Measurements from ENCODE around the gene SHISA6. TPM values are rescaled to one million over a fixed set of nuclear protein-coding genes. Genes with fewer than 3 reads are reported as not detected.

The SHISA6 gene
- total RNA-seq, 1 experiment from 2014 or later, result 40.0 TPM

DNA sequence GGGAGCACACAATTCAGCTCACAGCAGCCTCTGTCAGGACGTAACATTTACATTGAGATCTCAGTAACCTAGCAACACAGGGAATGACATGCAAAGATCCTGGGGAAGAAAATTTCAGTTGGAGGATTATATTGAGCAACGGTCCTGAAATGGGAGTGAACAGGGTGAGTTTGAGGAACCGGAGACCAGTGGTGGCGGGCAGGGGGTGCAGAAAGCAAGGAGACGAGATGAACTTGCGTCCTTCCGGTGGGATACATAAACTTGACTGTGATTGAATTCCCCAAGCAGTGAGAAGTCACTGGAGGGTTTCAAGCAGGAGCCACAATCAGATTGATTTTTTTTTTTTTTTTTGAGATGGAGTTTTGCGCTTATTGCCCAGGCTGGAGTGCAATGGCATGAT is 51.5 kb downstream of the SHISA6 start:
- no peak for TF ChIP-seq EZH2 (IDR thresholded peaks at IDR 0.05; ENCODE audit: borderline replicate concordance, low read depth, low read length, poor library complexity, severe bottlenecking)
- TF ChIP-seq, protein P1, sequence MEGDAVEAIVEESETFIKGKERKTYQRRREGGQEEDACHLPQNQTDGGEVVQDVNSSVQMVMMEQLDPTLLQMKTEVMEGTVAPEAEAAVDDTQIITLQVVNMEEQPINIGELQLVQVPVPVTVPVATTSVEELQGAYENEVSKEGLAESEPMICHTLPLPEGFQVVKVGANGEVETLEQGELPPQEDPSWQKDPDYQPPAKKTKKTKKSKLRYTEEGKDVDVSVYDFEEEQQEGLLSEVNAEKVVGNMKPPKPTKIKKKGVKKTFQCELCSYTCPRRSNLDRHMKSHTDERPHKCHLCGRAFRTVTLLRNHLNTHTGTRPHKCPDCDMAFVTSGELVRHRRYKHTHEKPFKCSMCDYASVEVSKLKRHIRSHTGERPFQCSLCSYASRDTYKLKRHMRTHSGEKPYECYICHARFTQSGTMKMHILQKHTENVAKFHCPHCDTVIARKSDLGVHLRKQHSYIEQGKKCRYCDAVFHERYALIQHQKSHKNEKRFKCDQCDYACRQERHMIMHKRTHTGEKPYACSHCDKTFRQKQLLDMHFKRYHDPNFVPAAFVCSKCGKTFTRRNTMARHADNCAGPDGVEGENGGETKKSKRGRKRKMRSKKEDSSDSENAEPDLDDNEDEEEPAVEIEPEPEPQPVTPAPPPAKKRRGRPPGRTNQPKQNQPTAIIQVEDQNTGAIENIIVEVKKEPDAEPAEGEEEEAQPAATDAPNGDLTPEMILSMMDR (conservative IDR thresholded peaks at IDR 0.05; ENCODE audit: low read depth, low read length), result no peak
- no peak for DNase-seq (ENCODE audit: low spot score)
- Histone ChIP-seq H3K4me1 (ENCODE audit: insufficient read depth, low read length, poor library complexity, severe bottlenecking) (no peaks in the 10 kb centered on the region), H3K27ac (ENCODE audit: low read depth, low read length, poor library complexity, severe bottlenecking) (no peak overlapping the region), H3K4me3 (ENCODE audit: low read depth, low read length, poor library complexity, severe bottlenecking) (no peak overlapping the region), H3K27me3 (replicated peaks; ENCODE audit: insufficient read depth, low read depth, low read length, poor library complexity) (no peaks in the 10 kb centered on the region), H3K36me3 (ENCODE audit: insufficient read depth, low read length, poor library complexity, severe bottlenecking) (peaks cover 3% of the 10 kb centered on the region), H3K9me3 (ENCODE audit: low read depth, low read length, poor library complexity, severe bottlenecking) (no peaks in the 10 kb centered on the region)
- CTCF ChIA-PET, result no interaction called here
- POLR2A ChIA-PET (ENCODE audit: low non-redundant PET), result no interaction called here
- BruUV-seq (replicated peaks), result no TSS peak
- intact Hi-C loops (cut with micrococcal nuclease; ENCODE audit: unreplicated experiment), result no loop called here

GRCh38 chr17:11293480-11293879 is 52.5 kb downstream of the SHISA6 start:
- BruUV-seq (replicated peaks), result no TSS peak
- Histone ChIP-seq H3K4me3 (ENCODE audit: low read depth, low read length, poor library complexity, severe bottlenecking) (no peak overlapping the region), H3K27ac (ENCODE audit: low read depth, low read length, poor library complexity, severe bottlenecking) (no peak overlapping the region), H3K9me3 (ENCODE audit: low read depth, low read length, poor library complexity, severe bottlenecking) (no peaks in the 10 kb centered on the region), H3K4me1 (ENCODE audit: insufficient read depth, low read length, poor library complexity, severe bottlenecking) (no peaks in the 10 kb centered on the region), H3K27me3 (replicated peaks; ENCODE audit: insufficient read depth, low read depth, low read length, poor library complexity) (no peaks in the 10 kb centered on the region), H3K36me3 (ENCODE audit: insufficient read depth, low read length, poor library complexity, severe bottlenecking) (peaks cover 3% of the 10 kb centered on the region)
- CTCF ChIA-PET, result no interaction called here
- TF ChIP-seq EZH2 (IDR thresholded peaks at IDR 0.05; ENCODE audit: borderline replicate concordance, low read depth, low read length, poor library complexity, severe bottlenecking), result no peak
- TF ChIP-seq, protein P1 (conservative IDR thresholded peaks at IDR 0.05; ENCODE audit: low read depth, low read length), result no peak
- DNase-seq (ENCODE audit: low spot score), result no peak
- intact Hi-C loops (cut with micrococcal nuclease; ENCODE audit: unreplicated experiment), result no loop called here
- POLR2A ChIA-PET (ENCODE audit: low non-redundant PET), result no interaction called here

DNA sequence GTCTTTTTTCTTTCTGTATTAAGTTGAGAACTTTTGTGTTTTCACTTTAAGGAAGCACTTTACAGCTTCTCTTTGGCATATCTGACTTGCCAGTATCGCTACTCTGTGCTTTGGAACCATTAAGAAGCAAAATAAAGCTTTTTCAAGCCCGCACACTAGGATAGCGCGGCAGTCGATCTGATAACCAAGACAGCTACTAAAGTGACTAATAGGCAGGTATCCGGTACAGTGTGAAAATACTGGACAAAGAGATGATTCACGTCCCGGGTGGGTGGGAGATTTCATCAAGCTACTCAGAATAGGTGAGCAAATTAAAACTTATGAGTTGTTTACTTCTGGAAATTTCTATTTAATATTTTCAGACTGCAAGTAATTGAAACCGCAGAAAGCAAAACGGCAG is 53.8 kb downstream of the SHISA6 start:
- Histone ChIP-seq H3K36me3 (ENCODE audit: insufficient read depth, low read length, poor library complexity, severe bottlenecking) (peaks cover 3% of the 10 kb centered on the region), H3K4me3 (ENCODE audit: low read depth, low read length, poor library complexity, severe bottlenecking) (no peak overlapping the region), H3K27ac (ENCODE audit: low read depth, low read length, poor library complexity, severe bottlenecking) (no peak overlapping the region), H3K9me3 (ENCODE audit: low read depth, low read length, poor library complexity, severe bottlenecking) (no peaks in the 10 kb centered on the region), H3K4me1 (ENCODE audit: insufficient read depth, low read length, poor library complexity, severe bottlenecking) (no peaks in the 10 kb centered on the region), H3K27me3 (replicated peaks; ENCODE audit: insufficient read depth, low read depth, low read length, poor library complexity) (no peaks in the 10 kb centered on the region)
- CTCF ChIA-PET, result no interaction called here
- POLR2A ChIA-PET (ENCODE audit: low non-redundant PET), result no interaction called here
- TF ChIP-seq, protein P1 (conservative IDR thresholded peaks at IDR 0.05; ENCODE audit: low read depth, low read length), result no peak
- TF ChIP-seq EZH2 (IDR thresholded peaks at IDR 0.05; ENCODE audit: borderline replicate concordance, low read depth, low read length, poor library complexity, severe bottlenecking), result no peak
- intact Hi-C loops (cut with micrococcal nuclease; ENCODE audit: unreplicated experiment), result loop anchor here (5.0 kb wide), 1 partner anchor 418 kb away; no protein-coding TSS in a partner anchor
- no TSS peak for BruUV-seq (replicated peaks)
- no peak for DNase-seq (ENCODE audit: low spot score)

All from A673 (cell line).